NCI-H187 treated with DMSO at 0.1 percent for 48 hours (cell line): Measurements from ENCODE around the gene WWC2.
"Not testable (repeated sequence)": the region's sequence is repeated elsewhere in the genome, so short reads cannot be mapped to it uniquely, and the experiment has no call there.

ENCODE experiments used
- DNase-seq: peaks from one replicate; lab custom pipeline; 2025; lab: John Stamatoyannopoulos, UW

WWC2 gene

DNA sequence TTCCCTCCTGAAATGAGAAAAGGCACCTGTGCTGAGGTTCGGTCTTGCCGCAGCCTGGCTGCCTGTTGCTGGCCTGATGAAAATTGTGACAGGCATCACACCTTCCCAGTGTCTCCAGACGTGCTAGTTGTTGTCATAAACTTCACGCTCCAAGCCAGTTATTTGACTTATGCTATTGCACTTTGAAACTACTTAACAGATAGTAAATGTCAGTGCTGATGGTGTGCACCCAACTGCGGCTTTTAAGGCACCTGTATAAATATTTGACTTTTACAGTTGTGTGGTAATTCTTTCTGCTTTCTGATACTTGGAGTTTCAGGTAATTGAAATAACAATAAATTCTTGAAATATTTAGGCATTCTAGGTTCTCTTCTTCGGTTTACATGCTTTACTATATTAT is 1.8 kb downstream of the WWC2 start:
- DNase-seq: no peak

DNA sequence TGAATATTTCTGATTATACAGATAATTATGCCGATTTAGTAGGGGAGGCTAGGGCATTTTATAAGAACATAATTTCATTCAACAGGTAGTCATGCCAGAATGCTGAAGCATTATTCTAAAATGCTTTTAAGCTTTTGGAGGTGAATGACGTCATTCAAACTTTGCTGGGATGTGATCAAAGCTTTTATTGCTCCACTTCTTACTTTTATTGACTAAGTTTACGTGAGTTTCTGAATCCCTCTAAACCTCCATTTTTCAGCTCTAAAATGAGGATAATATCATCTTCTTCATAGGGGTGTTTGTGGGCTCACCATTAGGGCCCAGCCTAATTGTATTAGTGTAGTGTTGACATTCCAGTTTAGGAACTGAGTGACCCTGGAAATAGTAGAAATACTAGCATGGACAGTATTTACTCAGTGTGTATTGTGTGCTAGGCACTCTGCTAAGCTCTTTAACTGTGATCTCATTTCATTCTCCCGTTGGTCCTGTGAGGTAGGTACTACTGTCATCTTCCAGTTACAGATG is 3.0 kb downstream of the WWC2 start:
- no peak for DNase-seq

DNA sequence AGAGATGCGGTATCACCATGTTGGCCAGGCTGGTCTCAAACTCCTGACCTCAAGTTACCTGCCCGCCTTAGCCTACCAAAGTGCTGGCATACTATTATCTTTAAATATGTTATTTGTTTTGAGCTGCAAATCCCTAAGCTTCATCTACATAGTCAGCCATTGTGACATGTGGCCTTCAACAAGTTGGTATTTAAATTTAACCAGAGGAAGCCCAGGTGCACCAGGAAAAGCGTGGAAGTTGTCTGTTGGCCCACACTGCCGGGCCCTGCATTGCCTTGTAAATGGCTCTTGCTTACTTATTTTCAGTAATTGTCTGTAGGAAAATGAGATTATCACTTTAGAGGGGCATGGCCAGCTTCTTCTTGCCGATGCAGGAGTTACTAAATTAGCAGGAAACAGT is 6.0 kb downstream of the WWC2 start:
- no peak for DNase-seq

GRCh38 chr4:183106839-183107238 is 7.8 kb downstream of the WWC2 start:
- no peak for DNase-seq

DNA sequence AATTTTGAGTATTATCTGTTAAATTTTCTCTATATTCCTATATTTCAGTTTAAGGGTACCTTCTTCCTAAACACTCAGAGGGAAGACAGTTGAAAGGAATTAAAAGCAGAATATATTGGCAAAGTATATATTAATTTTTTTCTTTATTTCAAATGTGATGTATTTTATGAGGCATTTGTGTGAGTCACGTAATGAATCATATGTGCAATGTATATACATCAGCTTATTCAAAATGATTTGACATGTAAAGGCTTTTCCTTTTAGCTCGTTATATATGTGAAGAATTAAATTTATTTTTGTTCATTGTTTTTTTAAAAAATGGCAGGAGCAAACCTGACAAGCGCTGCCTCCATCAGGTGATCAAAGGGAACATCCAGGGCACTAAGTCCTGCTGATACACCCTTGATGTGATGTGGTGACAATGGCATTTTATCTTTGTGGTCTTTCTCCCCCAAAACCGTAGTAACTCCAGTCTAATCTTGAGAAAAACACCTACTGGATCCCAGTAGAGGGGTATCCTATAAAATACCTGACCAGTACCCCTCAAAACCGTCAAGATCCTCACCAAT is 8.9 kb downstream of the WWC2 start:
- DNase-seq: no peak

DNA sequence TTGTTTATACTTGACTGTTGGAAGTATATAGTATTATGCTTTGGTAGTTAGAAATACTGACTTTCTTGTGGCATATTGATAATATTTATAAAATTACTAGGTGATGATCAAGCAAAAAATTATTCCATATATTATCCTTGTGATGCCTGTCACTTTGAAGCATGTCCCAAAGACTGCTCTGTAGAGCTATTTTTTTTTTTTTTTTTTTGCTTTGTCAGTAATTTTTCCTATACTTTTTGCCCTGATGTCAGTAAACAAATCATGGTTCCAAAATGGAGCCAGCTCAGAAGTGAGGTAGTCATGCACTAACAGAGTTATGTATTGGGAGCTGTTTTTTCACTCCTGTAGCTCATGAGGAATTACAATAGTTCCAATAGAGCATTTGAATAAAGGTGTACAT is 11.2 kb downstream of the WWC2 start:
- no peak for DNase-seq

- DNase-seq: no peak
Measured at GRCh38 chr4:183111452-183111885, 12.4 kb downstream of the WWC2 start.

- no peak for DNase-seq
Measured at GRCh38 chr4:183118141-183118540, 19.1 kb downstream of the WWC2 start.

DNA sequence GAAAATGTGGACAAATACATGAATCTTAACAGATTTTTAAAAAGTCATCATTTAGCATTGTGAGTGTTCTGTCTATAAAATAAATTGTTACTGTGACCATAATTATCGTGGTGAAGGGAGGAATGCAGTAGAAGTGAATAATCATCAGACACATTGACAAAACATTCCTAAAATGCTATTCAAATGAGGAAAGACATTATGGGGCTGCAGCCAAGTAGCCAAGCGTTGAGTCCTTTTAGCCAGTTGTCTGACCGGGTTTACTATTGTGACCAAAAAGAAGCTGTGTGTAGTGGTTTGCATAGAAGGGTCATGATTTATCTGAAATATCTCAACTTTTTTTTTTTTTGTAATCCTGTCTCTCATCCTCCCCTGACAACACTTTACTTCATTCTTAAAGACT is 19.5 kb downstream of the WWC2 start:
- no peak for DNase-seq

DNA sequence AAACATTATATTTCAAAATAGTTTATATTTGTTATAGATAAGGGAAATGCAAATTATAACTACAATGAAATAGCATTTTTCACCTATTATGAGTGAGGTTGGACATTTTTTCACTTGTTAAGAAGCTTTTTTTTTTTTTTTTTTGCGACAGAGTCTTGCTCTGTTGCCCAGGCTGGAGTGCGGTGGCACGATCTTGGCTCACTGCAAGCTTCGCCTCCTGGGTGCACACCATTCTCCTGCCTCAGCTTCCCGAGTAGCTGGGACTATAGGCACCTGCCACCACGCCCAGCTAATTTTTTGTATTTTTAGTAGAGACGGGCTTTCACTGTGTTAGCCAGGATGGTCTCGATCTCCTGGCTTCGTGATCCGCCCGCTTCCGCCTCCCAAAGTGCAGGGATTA is 22.6 kb downstream of the WWC2 start:
- not testable (repeated sequence) for DNase-seq

DNA sequence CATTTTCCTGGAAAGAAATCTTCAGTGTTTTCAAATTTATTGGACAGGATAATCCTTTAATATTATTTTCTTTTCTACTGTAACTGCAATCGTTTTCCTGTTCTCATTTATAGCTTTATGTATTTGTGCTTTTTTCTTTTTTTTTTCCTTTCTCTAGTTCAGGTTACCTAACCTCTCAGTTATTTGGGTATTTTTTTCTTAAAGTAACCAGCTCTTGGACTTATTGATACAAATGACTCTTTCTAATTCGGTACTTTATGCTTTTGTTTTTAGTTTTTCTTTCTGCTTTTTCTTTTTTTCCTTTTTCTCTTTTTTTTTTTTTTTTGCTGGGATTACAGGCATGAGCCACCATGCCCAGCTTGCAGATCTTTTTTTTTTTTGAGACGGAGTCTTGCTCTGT is 25.2 kb downstream of the WWC2 start:
- no peak for DNase-seq

- no peak for DNase-seq
Measured at GRCh38 chr4:183124865-183125264, 25.8 kb downstream of the WWC2 start.

- no peak for DNase-seq
Measured at GRCh38 chr4:183129125-183129524, 30.1 kb downstream of the WWC2 start.

GRCh38 chr4:183129675-183130074 is 30.6 kb downstream of the WWC2 start:
- DNase-seq: no peak

GRCh38 chr4:183130328-183131155 is 31.5 kb downstream of the WWC2 start:
- no peak for DNase-seq

- DNase-seq: no peak
Measured at GRCh38 chr4:183132081-183132480, 33.0 kb downstream of the WWC2 start.

DNA sequence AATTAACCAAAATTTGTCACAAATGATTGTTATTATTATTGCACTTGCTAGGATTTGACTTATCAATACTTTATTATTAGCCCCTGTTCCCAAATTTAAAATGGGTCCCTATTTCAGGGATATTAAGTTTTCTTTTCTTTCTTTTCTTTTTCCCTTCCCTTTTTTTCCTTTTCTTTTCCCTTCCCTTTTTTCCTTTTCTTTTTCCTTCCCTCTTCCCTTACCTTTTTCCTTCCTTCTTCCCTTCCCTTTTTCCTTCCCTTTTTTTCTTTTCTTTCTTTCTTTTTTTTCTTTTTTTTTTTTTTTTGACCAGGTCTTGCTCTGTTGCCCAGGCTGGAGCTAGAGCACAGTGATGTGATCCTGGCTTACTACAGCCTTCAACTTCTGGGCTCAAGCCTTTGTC is 33.8 kb downstream of the WWC2 start:
- no peak for DNase-seq

GRCh38 chr4:183136855-183137254 is 37.8 kb downstream of the WWC2 start:
- DNase-seq: no peak

DNA sequence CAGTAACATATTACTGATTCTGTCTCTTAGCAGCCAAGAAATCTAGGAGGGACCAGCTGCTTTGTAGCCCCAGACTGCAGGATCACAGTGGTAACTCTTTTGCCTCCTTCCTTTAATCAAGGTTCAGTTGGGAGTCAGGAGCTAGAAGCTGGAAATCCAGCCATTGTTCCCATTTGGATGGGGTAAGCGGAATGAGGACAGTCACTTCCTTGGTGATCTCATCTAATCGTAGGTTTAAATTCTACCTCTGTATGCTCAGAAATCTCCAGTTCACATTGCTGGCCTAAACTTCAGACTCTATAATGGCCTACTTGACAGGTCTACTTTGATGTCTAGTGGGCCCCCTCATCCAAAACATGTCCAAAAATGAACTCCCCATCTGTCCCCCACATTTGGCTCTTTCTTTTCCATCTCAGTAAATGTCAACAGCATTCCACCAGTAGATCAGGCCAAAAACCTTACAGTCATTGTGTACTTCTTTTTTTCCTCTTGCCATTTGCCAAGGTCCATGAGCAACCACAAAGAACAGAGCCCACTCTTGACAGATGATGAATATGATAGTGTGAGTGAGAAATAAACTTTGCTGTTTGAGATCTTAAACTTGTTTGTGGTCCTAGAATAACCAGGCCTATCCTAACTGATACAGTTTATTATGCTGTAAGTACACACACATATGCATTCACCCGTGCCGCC is 40.1 kb downstream of the WWC2 start:
- no peak for DNase-seq

DNA sequence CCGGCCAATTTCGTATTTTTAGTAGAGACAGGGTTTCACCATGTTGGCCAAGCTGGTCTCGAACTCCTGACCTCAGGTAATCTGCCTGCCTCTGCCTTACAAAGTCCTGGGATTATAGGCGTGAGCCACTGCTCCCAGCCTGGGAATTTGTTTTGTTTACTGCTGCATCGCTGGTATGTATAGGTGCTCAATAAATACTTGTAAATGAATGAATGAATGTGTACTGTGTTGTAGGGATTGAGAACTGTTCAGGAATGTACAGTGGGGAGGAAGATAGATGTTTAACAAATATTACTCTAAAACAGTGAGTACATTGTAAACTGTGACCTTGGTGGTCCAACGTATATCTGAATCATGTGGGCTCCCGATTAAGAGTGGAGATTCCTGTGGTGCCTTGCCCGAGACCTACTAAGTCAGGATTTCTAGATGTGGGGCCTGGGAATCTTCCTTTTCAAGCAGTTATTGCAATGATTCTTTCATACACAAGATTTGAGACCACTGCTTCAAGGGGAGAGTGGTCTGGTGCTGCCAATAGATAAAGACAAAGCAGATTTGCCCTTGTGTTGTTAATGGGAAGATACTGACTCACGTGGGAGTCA is 41.0 kb downstream of the WWC2 start:
- DNase-seq: no peak

- DNase-seq: no peak
Measured at GRCh38 chr4:183140911-183141320, 41.9 kb downstream of the WWC2 start.

- DNase-seq: no peak
Measured at GRCh38 chr4:183141997-183142396, 42.9 kb downstream of the WWC2 start.
